Stimulated activated naive CD4-positive, alpha-beta T cell treated with Interleukin-2 at 50 U/mL for 16 hours (primary cell): Measurements from ENCODE around the gene FILIP1.
"Not testable (repeated sequence)": the region's sequence is repeated elsewhere in the genome, so short reads cannot be mapped to it uniquely, and the experiment has no call there.

Experiments
- DNase-seq: peaks from one replicate; lab custom pipeline; 2025; lab: John Stamatoyannopoulos, UW

Gene FILIP1

DNA sequence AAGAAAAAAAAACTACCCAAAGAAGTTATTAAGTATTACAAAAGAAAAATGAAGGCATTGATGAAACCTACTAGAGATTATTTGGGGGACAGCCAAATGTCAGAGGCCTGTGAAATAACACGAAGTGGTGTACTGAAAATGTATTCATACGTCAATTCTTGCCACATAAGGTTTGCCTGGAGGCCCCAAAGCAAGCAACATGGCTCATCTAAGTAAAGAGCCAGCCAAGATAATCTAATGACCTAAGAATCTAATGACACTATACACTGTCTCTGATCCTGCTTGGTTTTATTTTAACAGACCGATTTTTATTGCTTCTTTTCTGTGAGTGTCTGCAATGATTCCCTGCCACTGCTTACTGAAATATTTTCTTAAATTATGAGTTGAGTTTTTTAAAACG lies 34.7 kb downstream of the FILIP1 start:
- no peak for DNase-seq

DNA sequence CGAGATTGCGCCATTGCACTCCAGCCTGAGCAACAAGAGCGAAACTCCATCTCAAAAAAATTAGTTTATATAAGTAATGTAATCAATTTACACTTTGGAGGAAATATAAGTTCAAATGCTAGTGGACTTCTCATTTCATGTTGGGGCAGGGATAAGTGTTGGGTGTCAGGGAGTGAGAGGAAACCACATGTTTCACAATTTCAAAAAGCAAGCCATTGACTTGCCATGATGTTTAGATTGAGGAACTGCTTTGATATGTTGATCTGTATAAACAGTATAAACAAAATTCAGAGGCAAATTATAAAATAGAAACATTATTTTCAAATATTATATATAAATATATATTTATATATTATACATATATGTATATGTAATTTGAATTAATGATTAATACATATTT lies 42.7 kb downstream of the FILIP1 start:
- DNase-seq = no peak

DNA sequence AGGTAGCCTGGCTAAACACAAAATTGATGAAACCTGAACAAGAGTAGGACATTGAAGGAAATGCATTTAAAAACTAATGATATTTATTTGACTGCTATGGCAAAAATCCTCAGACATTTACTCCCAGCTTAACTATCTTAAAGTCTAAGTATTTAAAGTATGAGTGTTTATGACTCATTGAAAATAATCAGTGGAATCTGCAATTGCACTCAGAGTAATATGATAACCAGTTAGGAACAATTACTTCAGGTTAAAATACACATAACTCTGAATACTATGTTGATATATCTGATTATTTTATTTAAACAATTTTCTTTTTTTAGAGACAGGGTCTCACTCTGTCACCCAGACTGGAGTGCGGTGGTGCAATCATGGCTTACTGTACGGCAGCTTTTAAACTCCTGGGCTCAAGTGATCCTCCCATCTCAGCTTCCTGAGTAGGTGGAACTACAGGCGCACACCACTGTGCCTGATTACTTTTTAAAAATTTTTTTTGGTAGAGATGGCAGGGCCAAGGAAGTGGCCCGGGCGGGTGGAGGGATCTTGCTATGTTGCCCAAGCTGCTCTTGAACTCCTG lies 43.9 kb downstream of the FILIP1 start:
- DNase-seq = no peak

DNA sequence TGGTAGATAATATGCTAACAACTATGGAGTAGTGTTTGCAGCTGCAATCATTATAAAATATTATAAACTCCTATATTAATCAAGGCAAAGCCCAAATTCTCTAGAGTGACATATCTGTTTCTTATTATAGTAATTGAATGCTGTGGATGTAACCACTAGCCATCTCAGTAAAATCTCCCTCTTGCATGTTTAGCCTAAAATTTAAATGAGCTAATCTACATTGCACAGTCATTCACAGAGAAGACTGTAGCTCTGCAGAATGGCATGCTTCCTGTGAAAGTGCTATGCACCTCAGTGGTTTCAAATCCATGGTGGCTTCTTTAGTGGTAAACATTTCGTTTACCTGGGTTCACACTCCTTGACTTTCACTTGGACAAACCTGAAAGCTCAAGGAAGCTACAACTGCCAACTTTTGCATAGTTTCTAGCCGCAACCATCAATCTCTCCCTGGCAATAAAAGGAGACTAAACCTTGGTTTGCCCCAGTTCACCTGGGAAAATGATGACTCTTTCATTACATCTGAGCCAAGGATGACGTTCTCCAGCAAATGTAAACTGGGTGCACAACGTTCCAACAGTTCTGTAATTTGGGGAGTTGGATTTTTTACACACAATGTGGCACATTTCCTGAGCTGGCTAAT lies 47.2 kb downstream of the FILIP1 start:
- DNase-seq = no peak

DNA sequence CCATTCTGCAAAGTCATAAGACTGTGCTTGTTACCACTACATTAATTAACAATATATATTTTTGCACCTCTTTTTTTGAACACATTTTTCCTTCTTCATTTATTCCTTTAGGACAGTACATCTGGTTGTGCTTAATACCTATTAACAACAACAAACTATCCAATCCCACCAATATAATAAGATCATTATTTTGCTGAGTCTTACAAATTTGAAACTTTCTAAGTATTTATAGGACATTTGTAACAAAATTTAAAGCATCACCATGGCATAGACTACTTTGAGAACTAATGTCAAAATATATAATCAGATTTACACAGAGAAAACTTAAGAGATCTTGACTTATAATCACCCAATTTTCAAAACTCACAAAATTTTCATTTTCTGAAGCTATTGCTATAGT lies 47.9 kb downstream of the FILIP1 start:
- no peak for DNase-seq

DNA sequence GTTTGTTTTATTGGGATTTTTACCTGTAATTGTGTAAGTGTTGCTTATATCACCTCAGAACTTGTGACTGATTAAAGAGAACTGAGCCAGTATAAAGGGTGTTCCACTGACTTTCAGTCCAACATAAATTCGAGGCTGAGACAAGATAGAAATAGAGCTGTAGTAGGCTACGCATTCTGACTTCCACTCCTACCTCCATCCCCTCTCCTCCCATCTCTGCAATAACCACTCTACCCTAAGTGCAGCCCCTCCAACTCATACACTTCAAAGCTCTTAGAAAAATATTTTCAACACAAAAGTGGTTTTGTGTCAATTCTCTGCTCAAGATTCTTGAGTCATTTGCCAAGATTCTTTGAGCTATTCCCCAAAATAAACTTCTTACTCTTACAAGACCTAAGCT lies 48.7 kb downstream of the FILIP1 start:
- DNase-seq = no peak

DNA sequence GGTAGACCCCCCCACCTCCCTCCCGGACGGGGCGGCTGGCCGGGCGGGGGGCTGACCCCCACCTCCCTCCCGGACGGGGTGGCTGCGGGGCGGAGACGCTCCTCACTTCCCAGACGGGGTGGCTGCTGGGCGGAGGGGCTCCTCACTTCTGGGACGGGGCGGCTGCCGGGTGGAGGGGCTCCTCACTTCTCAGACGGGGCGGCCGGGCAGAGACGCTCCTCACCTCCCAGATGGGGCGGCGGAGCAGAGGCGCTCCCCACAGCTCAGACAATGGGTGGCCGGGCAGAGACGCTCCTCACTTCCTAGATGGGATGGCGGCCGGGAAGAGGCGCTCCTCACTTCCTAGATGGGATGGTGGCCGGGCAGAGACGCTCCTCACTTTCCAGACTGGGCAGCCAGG lies 51.7 kb downstream of the FILIP1 start:
- not testable (repeated sequence) for DNase-seq

DNA sequence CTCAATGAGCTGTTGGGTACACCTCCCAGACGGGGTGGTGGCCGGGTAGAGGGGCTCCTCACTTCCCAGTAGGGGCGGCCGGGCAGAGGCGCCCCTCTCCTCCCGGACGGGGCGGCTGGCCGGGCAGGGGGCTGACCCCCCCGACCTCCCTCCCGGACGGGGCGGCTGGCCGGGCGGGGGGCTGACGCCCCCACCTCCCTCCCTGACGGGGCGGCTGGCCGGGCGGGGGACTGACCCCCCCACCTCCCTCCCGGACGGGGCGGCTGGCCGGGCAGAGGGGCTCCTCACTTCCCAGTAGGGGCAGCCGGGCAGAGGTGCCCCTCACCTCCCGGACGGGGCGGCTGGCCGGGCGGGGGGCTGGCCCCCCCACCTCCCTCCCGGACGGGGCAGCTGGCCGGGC lies 52.1 kb downstream of the FILIP1 start:
- DNase-seq = not testable (repeated sequence)

DNA sequence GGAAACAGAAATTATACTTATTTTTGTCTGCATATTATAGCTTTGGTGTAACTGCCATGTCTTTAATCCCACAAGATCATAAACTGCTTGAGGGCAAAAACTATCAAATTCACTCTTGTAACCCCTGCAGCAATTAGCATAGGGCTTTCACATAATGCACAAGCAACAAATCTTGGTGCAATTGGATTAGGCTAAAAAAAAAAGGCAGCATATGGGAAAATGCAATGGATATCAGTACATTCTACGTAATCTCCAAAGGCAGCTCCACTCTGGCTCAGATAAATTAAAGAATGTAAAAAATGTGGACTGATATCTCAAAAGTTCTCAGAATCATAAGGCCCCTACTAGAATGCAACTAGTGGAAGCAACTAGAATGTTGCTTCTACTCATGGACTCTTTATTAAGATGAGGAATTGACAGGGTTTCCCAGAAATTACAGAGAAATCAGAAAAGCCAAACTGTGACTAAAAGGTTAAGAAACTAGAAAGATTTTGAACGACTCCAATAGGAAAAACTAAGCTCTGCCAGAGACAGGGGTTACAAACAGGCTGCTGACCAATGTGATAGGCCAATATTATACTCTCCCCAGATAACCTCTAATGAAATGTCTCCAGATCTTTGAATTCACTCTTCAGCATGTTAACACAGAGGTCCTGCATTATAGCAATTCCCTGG lies 55.0 kb downstream of the FILIP1 start:
- no peak for DNase-seq

DNA sequence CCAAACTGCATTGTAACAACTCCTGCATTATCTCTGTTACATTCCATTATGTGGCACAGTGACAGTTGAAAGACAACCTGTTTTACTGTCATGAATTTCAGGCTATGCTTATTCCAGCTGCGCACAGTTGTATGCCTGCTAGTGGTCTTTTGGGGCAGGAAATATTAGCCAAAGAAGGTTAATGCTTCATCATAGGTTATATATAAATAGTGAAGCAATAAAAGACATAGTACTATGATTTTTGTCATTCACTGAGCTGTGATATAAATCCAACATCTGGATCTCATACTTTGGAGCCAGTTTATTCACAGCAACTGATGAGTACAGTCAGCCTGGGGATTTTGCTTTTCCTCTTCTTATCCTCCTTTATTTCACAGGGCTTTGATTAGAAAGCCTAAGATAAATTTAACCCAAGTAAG lies 55.6 kb downstream of the FILIP1 start:
- DNase-seq = no peak

DNA sequence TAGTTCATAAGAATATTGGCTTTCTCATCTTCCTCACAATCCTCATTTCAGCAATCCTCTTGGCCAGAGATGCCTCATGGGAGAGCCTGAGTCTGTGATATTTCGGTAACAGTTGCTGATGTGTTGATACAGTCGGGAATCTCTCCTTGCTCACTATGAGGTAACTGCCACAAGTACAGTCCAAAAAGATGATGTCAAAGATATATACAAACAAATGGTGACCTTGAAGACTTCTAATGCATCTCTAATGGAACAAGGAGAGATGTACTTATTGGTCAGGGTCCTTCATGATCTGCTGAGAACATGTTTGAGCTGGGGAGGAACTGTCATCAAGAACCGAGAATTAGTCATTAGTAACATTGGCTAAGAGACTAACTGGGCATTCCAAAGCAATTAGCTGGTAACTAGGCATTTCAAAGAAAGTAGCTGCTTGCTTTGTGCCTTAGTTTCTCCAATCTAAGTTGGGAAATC lies 56.1 kb downstream of the FILIP1 start:
- no peak for DNase-seq

DNA sequence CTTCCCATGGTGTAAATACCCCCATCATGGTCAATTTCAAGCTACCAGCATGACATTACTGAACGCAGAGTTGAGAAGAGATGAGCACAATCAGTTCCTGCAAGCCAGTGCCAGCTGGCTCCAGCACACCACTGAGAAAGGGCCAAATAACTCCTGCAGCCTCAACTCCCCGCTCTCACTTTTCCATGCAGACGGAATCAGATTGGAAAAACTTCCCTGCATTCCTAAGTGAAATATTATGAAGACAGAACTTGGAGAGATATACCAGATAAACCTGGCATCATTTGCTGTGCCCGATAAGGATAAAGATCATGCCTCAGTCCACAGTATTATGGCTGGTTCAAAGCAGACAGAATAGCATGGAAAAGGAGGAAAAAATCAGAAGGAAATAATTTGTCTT lies 56.7 kb downstream of the FILIP1 start:
- no peak for DNase-seq

DNA sequence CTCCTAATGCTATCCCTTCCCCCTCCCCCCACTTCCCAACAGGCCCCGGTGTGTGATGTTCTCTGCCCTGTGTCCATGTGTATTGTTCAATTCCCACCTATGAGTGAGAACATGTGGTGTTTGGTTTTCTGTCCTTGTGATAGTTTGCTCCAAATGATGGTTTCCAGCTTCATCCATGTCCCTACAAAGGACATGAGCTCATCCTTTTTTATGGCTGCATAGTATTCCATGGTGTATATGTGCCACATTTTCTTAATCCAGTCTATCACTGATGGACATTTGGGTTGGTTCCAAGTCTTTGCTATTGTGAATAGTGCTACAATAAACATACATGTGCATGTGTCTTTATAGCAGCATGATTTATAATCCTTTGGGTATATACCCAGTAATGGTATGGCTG lies 60.8 kb downstream of the FILIP1 start:
- DNase-seq = not testable (repeated sequence)

DNA sequence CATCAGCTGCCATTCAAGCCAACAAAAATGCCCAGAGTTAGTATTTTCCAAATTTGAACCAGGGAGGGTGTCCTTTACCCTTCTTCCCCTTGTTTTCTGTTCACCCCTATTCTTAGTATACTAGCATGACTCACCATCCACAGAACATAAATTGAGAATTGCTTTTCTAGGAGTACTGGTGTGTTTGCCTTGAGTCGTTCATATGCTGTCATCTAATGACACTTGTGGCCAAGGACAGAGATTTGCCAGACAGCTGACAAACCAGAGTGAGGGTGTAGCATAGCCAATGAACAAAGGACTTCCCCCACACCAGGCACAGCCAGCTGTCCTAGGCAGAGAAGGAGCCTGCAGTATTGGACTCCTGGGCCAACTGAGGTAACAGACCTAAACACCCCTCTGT lies 62.2 kb downstream of the FILIP1 start:
- DNase-seq = no peak

DNA sequence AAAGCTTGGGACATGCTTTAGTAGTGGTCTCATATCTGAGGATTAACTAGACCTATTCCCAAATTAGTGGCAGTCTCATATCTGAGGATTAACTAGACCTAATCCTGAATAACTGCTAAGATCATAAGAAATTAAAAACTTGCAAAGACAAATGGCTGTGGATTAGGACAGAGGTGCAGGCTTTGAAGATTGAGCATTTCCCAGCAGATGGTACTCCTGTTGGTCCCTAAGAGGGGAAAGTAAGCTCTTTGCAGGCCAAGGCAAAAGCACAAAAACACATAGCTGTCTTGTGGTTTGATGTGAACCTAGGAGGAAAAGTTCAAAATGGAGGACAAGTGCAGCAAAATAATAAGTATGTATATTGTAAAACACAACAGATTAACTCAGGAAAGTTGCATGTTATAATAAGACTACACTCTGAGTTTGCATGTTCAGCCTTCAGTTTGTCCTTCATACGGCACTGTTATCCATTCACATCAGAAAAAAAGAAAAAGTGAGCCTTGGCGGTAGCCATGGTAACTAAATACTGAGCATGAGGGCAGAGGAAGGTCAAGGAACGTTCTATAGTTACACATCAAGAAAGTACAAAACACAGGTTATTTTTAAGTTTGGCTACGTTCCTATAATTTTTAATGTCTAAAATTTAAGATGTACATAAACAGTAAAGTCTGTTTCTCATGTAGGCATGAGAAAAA lies 62.8 kb downstream of the FILIP1 start:
- no peak for DNase-seq

DNA sequence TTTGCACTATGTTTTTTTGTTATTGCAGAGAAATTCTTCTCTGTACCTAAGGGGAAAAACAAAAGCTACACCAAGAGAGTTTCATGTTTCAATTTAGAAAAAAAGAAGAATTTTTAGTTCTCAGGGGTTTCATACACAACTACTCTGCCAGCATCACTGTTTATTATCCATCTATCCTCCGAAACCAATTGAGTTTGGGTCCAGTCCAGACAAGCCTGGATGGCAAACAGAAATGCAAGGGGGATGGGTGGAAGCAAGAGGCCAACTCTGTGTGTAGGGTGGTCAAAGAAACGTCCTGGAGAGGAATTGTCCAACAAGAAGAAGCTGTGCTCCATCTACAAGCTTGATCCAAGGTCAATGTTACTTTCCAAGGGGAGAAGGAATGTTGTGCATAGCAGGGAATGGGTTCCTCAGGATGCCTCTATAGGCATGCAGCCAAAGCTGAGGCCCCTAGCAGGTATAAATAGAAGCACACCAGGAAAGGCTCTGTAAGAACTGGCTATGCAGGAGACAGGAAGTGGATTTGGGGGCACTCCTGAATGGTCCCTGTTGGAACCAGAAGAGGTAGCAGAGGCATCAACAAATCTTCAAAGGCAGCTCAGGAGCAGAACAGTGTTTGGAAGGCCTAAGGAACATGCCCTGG lies 64.4 kb downstream of the FILIP1 start:
- no peak for DNase-seq

DNA sequence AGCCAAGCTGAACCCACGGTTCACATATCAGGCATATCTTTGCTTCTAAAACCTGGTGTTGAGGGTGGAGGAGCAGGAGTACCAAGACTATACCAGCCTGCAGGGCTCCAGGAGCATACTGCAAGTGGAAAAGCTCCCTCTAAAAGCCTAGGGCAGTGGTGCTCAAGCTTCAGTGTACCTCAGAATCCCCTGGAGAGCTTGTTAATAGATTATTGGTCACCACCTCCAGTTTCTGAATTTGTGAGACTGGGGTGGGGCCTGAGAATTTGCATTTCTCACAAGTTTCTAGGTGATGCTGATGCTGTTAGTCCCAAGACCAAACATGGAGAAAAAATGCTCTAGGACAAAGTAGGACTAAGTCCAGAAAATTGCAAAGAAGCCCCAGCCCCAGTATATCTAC lies 65.4 kb downstream of the FILIP1 start:
- DNase-seq = no peak

DNA sequence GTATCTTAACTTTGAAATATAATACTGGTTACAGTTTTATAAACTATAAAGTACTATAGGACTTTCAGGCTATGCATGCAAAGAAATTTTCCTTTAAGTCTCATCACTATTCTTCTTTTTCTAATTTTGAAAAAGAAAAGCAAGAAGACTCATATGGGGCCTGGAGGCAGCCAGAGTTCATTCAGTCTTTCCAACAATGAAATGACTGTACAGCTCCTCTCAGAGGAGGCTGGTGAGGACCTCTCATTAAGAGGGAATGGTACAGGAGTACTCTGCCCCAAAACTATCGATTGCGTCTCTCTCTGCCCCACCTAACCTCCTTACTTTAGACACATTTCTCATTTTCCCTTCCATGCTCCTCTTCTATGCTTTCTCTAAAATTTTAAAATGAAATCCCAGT lies 66.3 kb downstream of the FILIP1 start:
- no peak for DNase-seq

DNA sequence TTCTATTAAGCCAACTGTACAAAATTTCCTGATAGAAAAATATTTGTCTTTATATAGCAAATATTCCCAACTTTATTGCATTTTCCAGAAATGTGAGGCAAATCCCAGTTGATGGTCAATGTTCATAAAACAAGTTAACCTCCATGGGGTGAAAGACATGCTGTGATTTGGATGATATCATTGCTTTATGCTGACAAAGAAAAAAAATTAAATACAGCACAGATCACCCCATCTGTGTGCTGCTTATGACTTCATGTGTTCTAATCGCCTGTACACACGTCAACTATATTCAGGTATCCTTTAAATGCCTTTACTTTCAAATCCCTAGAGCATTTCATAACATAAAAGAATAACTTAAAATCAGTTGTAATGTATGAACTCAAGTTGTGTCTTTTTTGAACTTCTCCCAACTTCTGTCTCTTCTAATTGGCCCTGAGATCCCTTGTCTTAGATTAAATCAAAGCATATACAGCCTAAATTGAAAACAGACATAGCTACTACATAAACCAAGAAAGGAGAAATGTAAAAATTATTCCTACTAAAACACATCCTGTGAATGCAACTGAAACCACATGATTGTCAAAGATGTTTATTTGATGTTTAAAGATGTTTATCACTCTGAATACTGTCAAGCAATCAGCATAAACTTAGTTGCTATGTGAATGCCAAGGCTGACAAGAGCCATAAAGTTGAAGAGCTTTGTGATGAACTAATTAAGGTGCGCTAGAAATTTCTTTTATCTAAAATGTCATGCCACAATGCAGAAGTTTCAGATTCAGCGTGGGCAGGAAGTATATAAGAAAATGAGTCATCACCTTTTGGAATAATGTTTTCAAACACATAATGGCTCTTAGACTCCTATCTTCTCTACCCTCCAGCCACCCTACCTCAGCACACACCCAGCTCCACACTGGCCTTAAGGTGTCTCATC lies 68.7 kb downstream of the FILIP1 start:
- no peak for DNase-seq

DNA sequence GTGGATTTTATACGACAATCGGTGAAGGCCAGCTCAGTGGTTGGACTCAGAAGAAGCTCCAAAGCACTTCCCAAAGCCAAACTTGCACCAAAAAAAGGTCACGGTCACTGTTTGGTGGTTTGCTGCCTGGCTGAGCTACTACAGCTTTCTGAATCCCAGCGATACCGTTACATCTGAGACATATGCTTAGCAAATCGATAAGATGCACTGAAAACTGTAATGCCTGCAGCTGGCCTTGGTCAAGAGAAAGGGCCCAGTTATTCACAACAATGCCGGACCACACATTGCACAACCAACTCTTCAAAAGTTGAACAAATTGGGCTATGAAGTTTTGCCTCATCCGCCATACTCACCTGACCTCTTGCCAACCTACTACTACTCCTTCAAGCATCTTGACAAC lies 70.2 kb downstream of the FILIP1 start:
- DNase-seq = no peak

DNA sequence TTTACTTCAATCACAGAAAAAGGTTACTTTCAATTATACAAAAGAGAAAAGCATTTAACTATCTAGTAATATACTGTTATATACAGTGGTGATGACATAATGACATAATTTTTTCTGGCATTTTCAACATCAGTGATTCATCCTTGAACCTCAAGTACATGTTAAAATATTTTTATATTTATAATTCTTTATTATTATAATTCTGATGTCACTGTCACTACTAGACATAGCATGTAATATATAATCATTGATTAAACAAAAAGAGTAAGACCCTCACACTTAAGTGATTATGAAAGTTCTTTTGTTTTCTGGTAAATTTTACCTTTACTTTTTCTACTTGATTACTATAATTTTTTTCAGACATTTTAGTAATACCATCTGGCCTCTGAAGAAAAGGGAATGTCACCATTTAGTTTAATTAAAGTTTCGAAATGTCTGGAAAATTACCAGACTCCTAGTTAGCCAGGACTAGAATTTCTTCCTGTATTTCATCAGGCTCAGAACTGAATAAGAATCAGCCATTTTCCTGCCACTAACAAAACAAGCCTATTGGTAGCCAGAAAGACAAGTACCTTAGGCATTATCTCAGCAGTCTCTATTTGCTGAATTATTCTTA lies 71.5 kb downstream of the FILIP1 start:
- DNase-seq = no peak
